Measurements from ENCODE around the gene DLG2. TPM values are rescaled to one million over a fixed set of nuclear protein-coding genes. Genes with fewer than 3 reads are reported as not detected.

Gene DLG2
- total and polyA plus RNA-seq, 9 of the 15 experiments (the other 6 are each of a cell fraction or from before 2014, with no cell fraction given) = 0.52 to 1.6 (median 0.95) TPM

- Histone ChIP-seq H3K27ac (ENCODE audit: extremely low read depth, low read depth, low read length) (no peak overlapping the region), H3K4me3 (no peak overlapping the region), H3K9me3 (replicated peaks; ENCODE audit: control insufficient read depth, insufficient read depth, low read depth, low read length) (no peaks in the 10 kb centered on the region), H3K4me2 (ENCODE audit: insufficient read depth, low read length) (no peak overlapping the region), H4K20me1 (replicated peaks; ENCODE audit: control insufficient read depth, insufficient read depth, low read length) (no peaks in the 10 kb centered on the region), H2AFZ (ENCODE audit: low read depth, low read length) (no peak overlapping the region), H3K79me2 (ENCODE audit: control insufficient read depth, insufficient read depth, low read length) (no peaks in the 10 kb centered on the region), H3K4me1 (replicated peaks in 1 of 2; ENCODE audit: control insufficient read depth in 2 of 2, insufficient read depth in 2 of 2, low read length in 2 of 2) (no peaks in the 10 kb centered on the region), H3K27me3 (ENCODE audit: control insufficient read depth in 2 of 2, insufficient read depth in 2 of 2, low read length in 2 of 2) (no peaks in the 10 kb centered on the region), H3K9me1 (ENCODE audit: control insufficient read depth, insufficient read depth, low read length) (no peaks in the 10 kb centered on the region), H3K36me3 (ENCODE audit: control insufficient read depth, insufficient read depth, low read length) (no peaks in the 10 kb centered on the region), H3K9ac (ENCODE audit: insufficient read depth in 1 of 2, low read depth in 2 of 2, low read length in 2 of 2) (no peak overlapping the region)
- ChIA-PET POLR2A (no interaction called here), CTCF (ENCODE audit: low intra/inter-chr PET ratio) (no interaction called here)
- BruUV-seq (replicated peaks) = no TSS peak
- DNase-seq (ENCODE audit: extremely low read depth in 1 of 4, low spot score in 3 of 4) (no peak), FAIRE-seq (no peak), ATAC-seq (no peak)
- intact Hi-C loops (cut with micrococcal nuclease) = no loop called here
- 0% methylated on average over 1 of the region's 1 CpG for whole genome bisulfite sequencing (ENCODE audit: insufficient coverage, low coverage, missing lambda C conversion rate)
- TF ChIP-seq DLX4 (CRISPR knock-in tag; IDR thresholded peaks at IDR 0.05) = no peak
- TF ChIP-seq ESRRB (CRISPR knock-in tag; IDR thresholded peaks at IDR 0.05; ENCODE audit: borderline replicate concordance) = no peak
- no peak for TF ChIP-seq GTF2E2 (tag; IDR thresholded peaks at IDR 0.05)
- TF ChIP-seq PCBP2 (IDR thresholded peaks at IDR 0.05; ENCODE audit: low read depth, low read length, poor library complexity, severe bottlenecking) = no peak
- TF ChIP-seq DDX20 (tag; IDR thresholded peaks at IDR 0.05; ENCODE audit: low read depth) = no peak
- TF ChIP-seq TAF9B (IDR thresholded peaks at IDR 0.05; ENCODE audit: partially characterized antibody) = no peak
- no peak for TF ChIP-seq ZKSCAN1 (IDR thresholded peaks at IDR 0.05; ENCODE audit: low read depth, low read length)
- no peak for TF ChIP-seq KLF13 (tag; IDR thresholded peaks at IDR 0.05; ENCODE audit: borderline replicate concordance, low read depth)
- no peak for TF ChIP-seq ARID1B (IDR thresholded peaks at IDR 0.05)
- in situ Hi-C loops (cut with MboI) = no loop called here
Measured at GRCh38 chr11:85438328-85438727, 188.8 kb downstream of the DLG2 start.

Measured in K562 (cell line).